Measurements from ENCODE around the gene CCDC167.
A peak's percentile ranks its signal among the peaks of the same experiment; 100 is the strongest.

CCDC167 gene

GRCh38 chr6:37519461-37519860, 19.8 kb upstream of the CCDC167 start:
- Mint-ChIP-seq H3K27ac (no peak overlapping the region), H3K9me3 (no peaks in the 10 kb centered on the region), H3K4me1 (peaks cover 82% of the 10 kb centered on the region), H3K27me3 (no peaks in the 10 kb centered on the region), H3K4me3 (peak overlapping the region; percentile 93), H3K36me3 (peaks cover 9% of the 10 kb centered on the region)

DNA sequence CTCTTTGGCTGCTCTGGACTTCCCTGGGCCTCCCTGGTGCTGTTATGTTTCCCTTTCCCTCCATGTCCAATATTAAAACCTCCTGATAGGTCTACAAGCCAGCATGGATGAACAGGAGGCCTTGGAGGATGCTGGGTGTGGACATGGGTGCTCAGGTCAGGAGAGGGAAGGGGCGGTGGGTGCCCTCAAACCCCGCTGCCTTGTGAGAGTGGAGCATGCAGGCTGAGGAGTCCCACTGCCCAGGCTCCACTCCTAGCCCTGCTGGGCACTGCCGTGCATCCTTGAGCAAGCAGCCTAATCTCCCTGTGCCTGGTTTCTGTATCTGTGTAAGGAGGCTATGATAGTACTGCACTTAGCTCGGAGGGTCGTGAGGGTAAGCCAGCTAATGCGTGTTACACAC, 18.4 kb upstream of the CCDC167 start:
- H3K36me3 Mint-ChIP-seq = peaks cover 9% of the 10 kb centered on the region
- peaks cover 88% of the 10 kb centered on the region for H3K4me1 Mint-ChIP-seq
- H3K27ac Mint-ChIP-seq = peak overlapping the region; percentile 99
- no peaks in the 10 kb centered on the region for H3K9me3 Mint-ChIP-seq
- H3K4me3 Mint-ChIP-seq = peak overlapping the region; percentile 93
- no peaks in the 10 kb centered on the region for H3K27me3 Mint-ChIP-seq

- Mint-ChIP-seq H3K9me3 (no peaks in the 10 kb centered on the region), H3K4me1 (peaks cover 88% of the 10 kb centered on the region), H3K4me3 (peak overlapping the region; percentile 93)
Measured at GRCh38 chr6:37517411-37517812, 17.7 kb upstream of the CCDC167 start.

DNA sequence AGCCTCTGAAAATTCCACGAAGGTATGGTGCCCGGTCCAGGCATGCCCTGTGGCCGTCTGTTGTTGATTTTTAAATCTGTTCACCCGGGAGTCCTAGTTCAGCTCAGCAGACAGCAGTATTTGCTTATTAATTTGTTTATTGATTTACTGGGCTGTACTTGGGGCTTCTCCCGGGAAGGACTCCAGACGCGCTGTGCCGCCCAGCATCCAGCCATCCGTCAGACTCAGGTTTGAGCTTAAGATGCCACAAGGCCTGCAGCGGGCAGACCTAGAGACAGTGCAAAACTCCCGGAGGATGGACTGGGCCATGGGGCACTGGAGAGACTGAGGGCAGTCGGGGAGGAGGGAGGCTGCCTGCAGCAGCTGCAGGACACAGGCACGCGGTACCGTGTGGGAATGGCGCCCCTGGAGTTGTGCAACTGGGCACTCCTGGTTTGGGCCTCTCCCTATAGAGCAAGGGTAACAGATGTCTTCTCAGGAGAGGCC, 17.3 kb upstream of the CCDC167 start:
- peaks cover 87% of the 10 kb centered on the region for H3K4me1 Mint-ChIP-seq
- peak overlapping the region; percentile 99 for H3K27ac Mint-ChIP-seq
- H3K4me3 Mint-ChIP-seq = peak overlapping the region; percentile 93
- H3K27me3 Mint-ChIP-seq = no peaks in the 10 kb centered on the region
- H3K9me3 Mint-ChIP-seq = no peaks in the 10 kb centered on the region
- peaks cover 6% of the 10 kb centered on the region for H3K36me3 Mint-ChIP-seq

More at GRCh38 chr6:37517411-37517812, 17.7 kb upstream of the CCDC167 start:
- Mint-ChIP-seq H3K27me3 (no peaks in the 10 kb centered on the region), H3K36me3 (peaks cover 7% of the 10 kb centered on the region), H3K27ac (peak overlapping the region; percentile 99)

DNA sequence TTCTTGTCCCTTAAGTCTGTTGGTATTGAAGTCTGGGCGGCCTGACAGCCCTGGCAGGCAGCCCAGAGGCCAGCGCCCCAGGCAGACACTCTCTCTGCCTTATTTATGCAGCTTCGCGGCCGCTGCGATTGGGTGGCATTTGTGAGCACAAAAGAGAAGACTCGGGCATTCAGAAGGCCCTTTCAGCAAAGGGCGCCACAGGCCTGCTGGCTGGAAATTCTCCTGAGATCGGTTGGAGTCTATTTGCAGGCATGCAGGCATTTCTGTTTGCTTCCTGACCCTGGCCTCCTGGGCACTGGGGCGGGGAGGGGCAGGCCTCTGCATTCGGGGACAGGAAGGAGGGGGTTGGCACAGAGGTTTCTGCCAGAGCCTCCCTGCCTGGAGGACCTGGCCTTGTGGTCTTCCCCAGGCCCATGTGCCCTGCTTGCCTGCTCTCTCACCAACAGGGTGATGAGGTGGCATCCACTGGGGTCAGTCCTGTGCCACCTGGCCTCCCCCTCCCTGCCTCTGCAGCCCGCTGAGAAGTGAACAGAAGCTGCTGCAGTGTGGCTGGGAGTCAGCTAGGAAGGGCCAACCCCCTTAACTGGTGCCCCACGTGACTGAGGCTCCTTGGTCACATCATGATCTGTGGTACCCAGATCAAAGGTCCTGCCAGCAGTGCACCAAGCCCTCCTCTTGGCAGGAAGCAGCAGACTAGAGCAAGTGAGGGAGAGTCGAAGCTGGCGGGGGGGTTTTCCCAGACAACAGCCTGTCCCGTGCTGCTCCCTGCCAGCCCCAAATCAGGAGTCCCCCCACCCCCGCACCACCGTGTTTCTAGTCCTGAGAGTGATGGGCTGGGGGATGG, 16.6 kb upstream of the CCDC167 start:
- H3K9me3 Mint-ChIP-seq = no peaks in the 10 kb centered on the region
- H3K27me3 Mint-ChIP-seq = no peaks in the 10 kb centered on the region
- H3K4me3 Mint-ChIP-seq = peak overlapping the region; percentile 93
- H3K36me3 Mint-ChIP-seq = peaks cover 6% of the 10 kb centered on the region
- peaks cover 87% of the 10 kb centered on the region for H3K4me1 Mint-ChIP-seq
- H3K27ac Mint-ChIP-seq = peak overlapping the region; percentile 99

- H3K27ac Mint-ChIP-seq = peak overlapping the region; percentile 99
- peaks cover 6% of the 10 kb centered on the region for H3K36me3 Mint-ChIP-seq
- H3K9me3 Mint-ChIP-seq = no peaks in the 10 kb centered on the region
- H3K4me1 Mint-ChIP-seq = peaks cover 88% of the 10 kb centered on the region
- no peaks in the 10 kb centered on the region for H3K27me3 Mint-ChIP-seq
- peak overlapping the region; percentile 93 for H3K4me3 Mint-ChIP-seq
Measured at GRCh38 chr6:37515712-37516075, 16.0 kb upstream of the CCDC167 start.

GRCh38 chr6:37514837-37515236, 15.1 kb upstream of the CCDC167 start:
- H3K36me3 Mint-ChIP-seq = peaks cover 5% of the 10 kb centered on the region
- peaks cover 89% of the 10 kb centered on the region for H3K4me1 Mint-ChIP-seq
- no peaks in the 10 kb centered on the region for H3K27me3 Mint-ChIP-seq
- H3K27ac Mint-ChIP-seq = peak overlapping the region; percentile 99
- no peaks in the 10 kb centered on the region for H3K9me3 Mint-ChIP-seq
- H3K4me3 Mint-ChIP-seq = peak overlapping the region; percentile 61

DNA sequence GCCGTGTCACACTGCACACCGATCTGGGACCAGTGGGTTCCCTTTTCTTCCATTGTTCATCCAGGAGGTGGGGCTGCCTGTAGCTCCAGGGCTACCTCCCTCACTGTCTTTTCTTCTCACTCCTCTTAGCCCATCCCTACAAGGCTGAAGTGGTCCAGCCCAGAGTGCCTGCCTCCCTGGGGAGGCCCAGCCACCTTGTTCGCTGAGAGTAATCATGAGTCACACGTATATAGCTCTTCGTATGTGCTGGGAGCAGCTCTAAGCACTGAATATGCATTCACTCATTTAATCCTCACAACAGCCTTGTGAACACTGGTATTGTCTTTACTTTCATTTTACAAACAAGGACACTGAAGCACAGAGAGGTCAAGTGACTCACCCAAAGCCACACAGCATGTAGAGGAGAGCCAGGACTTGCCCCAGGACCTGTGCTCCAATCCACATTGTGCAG, 14.7 kb upstream of the CCDC167 start:
- peaks cover 91% of the 10 kb centered on the region for H3K4me1 Mint-ChIP-seq
- peaks cover 5% of the 10 kb centered on the region for H3K36me3 Mint-ChIP-seq

GRCh38 chr6:37513576-37513975, 13.9 kb upstream of the CCDC167 start:
- Mint-ChIP-seq H3K4me3 (peak overlapping the region; percentile 19), H3K36me3 (no peaks in the 10 kb centered on the region), H3K4me1 (peaks cover 89% of the 10 kb centered on the region), H3K27ac (peak overlapping the region; percentile 87), H3K9me3 (peaks cover under 1% of the 10 kb centered on the region), H3K27me3 (no peaks in the 10 kb centered on the region)

More for the DNA sequence above, 14.7 kb upstream of the CCDC167 start:
- H3K27ac Mint-ChIP-seq = peak overlapping the region; percentile 99
- H3K9me3 Mint-ChIP-seq = no peaks in the 10 kb centered on the region
- H3K4me3 Mint-ChIP-seq = peak overlapping the region; percentile 61
- no peaks in the 10 kb centered on the region for H3K27me3 Mint-ChIP-seq

GRCh38 chr6:37513155-37513554, 13.5 kb upstream of the CCDC167 start:
- Mint-ChIP-seq H3K27ac (peak overlapping the region; percentile 87), H3K4me1 (peaks cover 89% of the 10 kb centered on the region), H3K4me3 (no peak overlapping the region)

GRCh38 chr6:37512400-37513011, 12.8 kb upstream of the CCDC167 start:
- peaks cover 87% of the 10 kb centered on the region for H3K4me1 Mint-ChIP-seq
- H3K9me3 Mint-ChIP-seq = peaks cover 5% of the 10 kb centered on the region
- no peak overlapping the region for H3K4me3 Mint-ChIP-seq
- H3K27ac Mint-ChIP-seq = no peak overlapping the region
- H3K36me3 Mint-ChIP-seq = no peaks in the 10 kb centered on the region
- no peaks in the 10 kb centered on the region for H3K27me3 Mint-ChIP-seq

More at GRCh38 chr6:37513155-37513554, 13.5 kb upstream of the CCDC167 start:
- peaks cover 4% of the 10 kb centered on the region for H3K9me3 Mint-ChIP-seq
- no peaks in the 10 kb centered on the region for H3K36me3 Mint-ChIP-seq
- no peaks in the 10 kb centered on the region for H3K27me3 Mint-ChIP-seq

DNA sequence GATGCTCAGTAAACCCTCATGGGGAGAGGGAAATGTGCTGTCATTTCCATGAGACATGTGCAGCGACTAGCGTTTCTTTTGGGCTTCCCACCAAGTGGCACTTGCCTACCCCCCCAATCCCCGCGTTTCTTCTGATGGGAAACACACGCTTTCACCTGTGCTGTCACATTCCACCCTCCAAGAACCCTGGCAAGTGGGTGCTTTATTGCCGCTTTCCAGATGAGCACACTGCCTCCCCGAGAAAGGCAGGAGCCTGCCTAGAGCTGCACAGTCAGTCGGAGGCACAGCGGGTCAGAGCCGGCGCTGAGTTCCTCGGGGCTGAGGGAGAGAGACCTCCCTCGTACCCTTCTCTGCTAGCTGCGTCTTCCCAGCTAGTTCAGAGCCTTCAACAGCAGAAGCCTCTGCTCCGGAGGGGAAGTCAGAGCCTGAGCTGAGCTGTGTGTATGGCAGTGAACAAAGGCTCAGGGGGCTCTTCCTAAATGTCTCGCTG, 12.3 kb upstream of the CCDC167 start:
- H3K27me3 Mint-ChIP-seq = no peaks in the 10 kb centered on the region
- H3K4me1 Mint-ChIP-seq = peaks cover 87% of the 10 kb centered on the region
- H3K36me3 Mint-ChIP-seq = no peaks in the 10 kb centered on the region
- H3K4me3 Mint-ChIP-seq = no peak overlapping the region
- H3K27ac Mint-ChIP-seq = no peak overlapping the region
- H3K9me3 Mint-ChIP-seq = peaks cover 5% of the 10 kb centered on the region

DNA sequence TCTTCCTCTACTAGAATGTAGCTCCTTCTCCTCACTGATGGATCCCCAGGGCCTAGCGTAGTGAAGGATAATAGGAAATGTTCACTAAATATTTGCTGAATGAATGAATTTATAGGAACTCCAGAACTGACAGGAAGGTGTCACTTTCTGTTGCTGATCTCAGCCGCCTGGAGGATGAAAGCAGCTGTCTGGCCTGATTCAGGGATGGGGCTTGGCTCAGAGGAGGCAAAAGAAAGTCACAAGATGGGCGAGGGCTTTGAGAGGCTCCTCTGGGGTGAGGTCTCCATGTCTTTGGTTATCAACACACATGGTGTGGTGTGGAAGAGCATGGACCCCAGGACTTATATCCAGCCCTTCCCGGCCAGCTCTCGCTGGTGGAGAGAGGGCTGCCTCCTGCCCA, 11.5 kb upstream of the CCDC167 start:
- peaks cover 5% of the 10 kb centered on the region for H3K9me3 Mint-ChIP-seq
- H3K36me3 Mint-ChIP-seq = no peaks in the 10 kb centered on the region
- H3K27me3 Mint-ChIP-seq = no peaks in the 10 kb centered on the region
- peak overlapping the region; percentile 87 for H3K27ac Mint-ChIP-seq
- H3K4me1 Mint-ChIP-seq = peaks cover 83% of the 10 kb centered on the region
- no peak overlapping the region for H3K4me3 Mint-ChIP-seq

DNA sequence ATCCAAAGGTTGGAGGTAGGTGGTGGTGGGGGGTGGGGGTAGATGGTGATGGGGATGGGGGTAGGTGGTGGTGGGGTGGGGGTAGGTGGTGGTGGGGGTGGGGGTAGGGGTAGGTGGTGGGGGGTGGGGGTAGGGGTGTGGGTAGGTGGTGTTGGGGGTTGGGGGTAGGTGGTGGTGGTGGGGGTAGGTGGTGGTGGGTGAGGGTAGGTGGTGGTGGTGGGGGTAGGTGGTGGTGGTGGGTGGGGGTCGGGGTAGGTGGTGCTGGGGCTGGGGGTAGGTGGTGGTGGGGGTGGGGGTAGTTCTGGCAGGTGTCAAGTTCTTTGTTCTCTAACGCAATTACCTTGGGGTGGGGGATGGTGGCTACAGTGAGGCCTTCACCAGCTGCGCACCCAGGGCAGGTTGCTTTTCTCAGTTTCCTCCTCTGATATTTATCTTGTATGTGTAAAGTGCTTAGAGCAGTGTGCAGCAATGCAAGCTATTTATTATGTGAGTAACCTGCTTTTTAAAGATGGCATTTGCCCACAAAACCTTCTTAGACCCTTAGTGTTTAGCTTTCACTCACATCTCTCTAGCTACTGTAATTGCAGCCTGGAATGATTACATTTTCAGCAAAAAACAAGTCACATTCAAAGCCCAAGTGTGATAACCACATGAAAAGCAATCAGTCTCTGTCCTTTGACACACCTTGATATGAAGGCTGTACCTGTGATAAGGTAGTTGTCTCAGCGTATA, 8.2 kb upstream of the CCDC167 start:
- Mint-ChIP-seq H3K27ac (peak overlapping the region; percentile 93), H3K4me1 (peaks cover 85% of the 10 kb centered on the region), H3K36me3 (no peaks in the 10 kb centered on the region), H3K27me3 (no peaks in the 10 kb centered on the region), H3K9me3 (peaks cover 5% of the 10 kb centered on the region), H3K4me3 (peak overlapping the region; percentile 51)

- Mint-ChIP-seq H3K9me3 (peaks cover 5% of the 10 kb centered on the region), H3K27ac (peak overlapping the region; percentile 72), H3K36me3 (no peaks in the 10 kb centered on the region), H3K4me1 (peaks cover 87% of the 10 kb centered on the region), H3K27me3 (no peaks in the 10 kb centered on the region), H3K4me3 (no peak overlapping the region)
Measured at GRCh38 chr6:37507077-37507476, 7.4 kb upstream of the CCDC167 start.

Measured in activated naive CD4-positive, alpha-beta T cell treated with anti-CD3 and anti-CD28 coated beads, Interleukin-2, amount 50 U/mL, for 24 hours (primary cell).